KMS-11 (cell line): ENCODE data around the gene PHACTR4.
A peak's percentile ranks its signal among the peaks of the same experiment; 100 is the strongest.

ENCODE experiments used
- H2AFZ ChIP-seq: fragments of 200-600 bp; sonication (generic); 2 replicates; pipeline ENCODE4 v1.6.1; 2016; ENCODE audit warnings: antibody characterized with exemption, mixed run types, low read depth
- H3K27ac ChIP-seq: fragments of 200-600 bp; sonication (generic); 2 replicates; pipeline ENCODE4 v1.6.1; 2016; ENCODE audit warnings: mild to moderate bottlenecking, mixed run types
- H3K27me3 ChIP-seq: fragments of 200-600 bp; sonication (generic); 2 replicates; pipeline ENCODE4 v1.6.1; 2017; ENCODE audit warnings: mild to moderate bottlenecking, low read depth, mixed run types, moderate library complexity; ENCODE audit not compliant: insufficient read depth
- H3K36me3 ChIP-seq: fragments of 200-600 bp; sonication (generic); 2 replicates; pipeline ENCODE4 v1.6.1; 2017; ENCODE audit warnings: mild to moderate bottlenecking, mixed run types; ENCODE audit not compliant: insufficient read depth
- H3K4me1 ChIP-seq: fragments of 200-600 bp; sonication (generic); 2 replicates; pipeline ENCODE4 v1.6.1; 2016; ENCODE audit warnings: mild to moderate bottlenecking, low read depth, mixed run types; ENCODE audit not compliant: poor library complexity, severe bottlenecking
- H3K4me2 ChIP-seq: fragments of 200-600 bp; sonication (generic); 2 replicates; pipeline ENCODE4 v1.7.0; 2016; ENCODE audit warnings: mild to moderate bottlenecking, mixed run types
- H3K4me3 ChIP-seq: fragments of 200-600 bp; sonication (generic); IDR thresholded peaks from 2 replicates; pipeline ENCODE4 v1.6.1; 2017; ENCODE audit warnings: low read depth, low read length, mixed read lengths; ENCODE audit not compliant: insufficient read depth
- H3K79me2 ChIP-seq: fragments of 200-600 bp; sonication (generic); 2 replicates; pipeline ENCODE4 v1.6.1; 2016; ENCODE audit warnings: low read depth, mixed run types; ENCODE audit not compliant: insufficient read depth
- H3K9ac ChIP-seq: fragments of 200-600 bp; sonication (generic); 2 replicates; pipeline ENCODE4 v1.6.1; 2016; ENCODE audit warnings: mild to moderate bottlenecking, mixed run types
- H4K20me1 ChIP-seq: fragments of 200-600 bp; sonication (generic); 2 replicates; pipeline ENCODE4 v1.6.1; 2016; ENCODE audit warnings: mild to moderate bottlenecking, mixed run types; ENCODE audit not compliant: insufficient read depth
- TF ChIP-seq, protein P1 (sequence below): fragments of 200-600 bp; sonication (generic); conservative IDR thresholded peaks from 2 replicates; pipeline ENCODE4 v1.6.1; 2017; ENCODE audit warnings: low read depth, mild to moderate bottlenecking, antibody characterized with exemption, low read length, moderate library complexity, mixed read lengths

Gene PHACTR4

DNA sequence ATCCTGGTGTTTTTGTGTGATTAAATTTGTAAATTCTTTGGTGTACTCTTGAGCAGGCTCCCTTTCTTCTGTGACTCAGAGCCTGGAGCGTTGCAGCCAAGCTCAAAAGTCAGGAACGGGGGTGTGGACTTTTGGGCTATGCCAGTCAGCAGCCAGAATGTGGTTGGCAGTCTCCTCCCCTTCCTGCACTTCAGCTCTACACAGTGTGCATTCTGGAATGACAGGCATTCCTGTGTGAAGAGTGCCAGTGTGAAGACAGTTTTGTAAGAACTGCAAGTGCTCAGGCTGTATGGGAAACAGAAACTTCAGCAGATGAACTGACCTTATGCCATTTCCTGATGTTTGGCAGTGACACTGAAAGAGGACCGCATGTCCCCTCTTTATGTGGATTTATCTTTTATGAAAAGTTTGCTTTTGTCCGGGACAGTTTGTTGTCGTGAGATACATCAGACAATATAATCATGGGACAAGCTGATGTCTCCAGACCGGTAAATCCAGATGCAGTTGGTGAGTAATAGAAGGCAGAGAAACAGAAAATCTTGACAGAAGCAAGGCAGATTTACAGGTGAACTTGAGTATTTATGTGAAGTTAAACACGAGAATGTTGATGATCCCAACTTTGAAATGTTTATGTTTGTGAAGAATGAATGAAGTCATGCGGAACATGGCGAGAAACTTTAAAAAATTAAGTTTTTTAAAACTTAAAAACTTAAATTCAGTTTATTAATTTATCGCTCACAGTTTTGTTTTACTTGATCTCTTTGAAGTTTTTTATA lies 68.6 kb downstream of the PHACTR4 start:
- Histone ChIP-seq H4K20me1 (no peaks in the 10 kb centered on the region), H2AFZ (no peak overlapping the region), H3K4me2 (peak overlapping the region; percentile 46; the same call in 1 of the 2 replicates)

DNA sequence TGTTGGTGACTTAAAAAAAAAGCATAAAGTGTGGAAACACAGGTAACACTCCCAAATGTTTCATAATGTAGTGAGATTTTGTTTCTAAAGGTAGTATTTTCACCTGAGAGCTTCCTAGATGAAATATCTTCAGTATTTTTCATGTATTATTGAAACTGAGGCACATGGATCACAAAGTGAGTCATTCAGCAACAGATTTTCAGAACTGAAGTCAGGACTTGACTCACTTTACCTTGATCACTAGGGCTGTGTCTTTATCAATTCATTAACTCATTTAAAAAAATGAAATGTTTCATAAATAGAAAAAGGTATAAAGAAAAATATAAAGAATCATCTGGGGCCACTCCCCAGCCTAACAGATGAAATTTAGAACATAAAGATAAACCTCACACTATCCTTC lies 69.8 kb downstream of the PHACTR4 start:
- Histone ChIP-seq H3K4me1 (peaks cover 32% of the 10 kb centered on the region), H2AFZ (no peak overlapping the region), H3K4me2 (no peak overlapping the region), H3K4me3 (no peak overlapping the region), H3K27me3 (no peaks in the 10 kb centered on the region), H3K9ac (no peak overlapping the region), H4K20me1 (no peaks in the 10 kb centered on the region), H3K79me2 (no peaks in the 10 kb centered on the region; the same call in 1 of the 2 replicates), H3K36me3 (no peaks in the 10 kb centered on the region), H3K27ac (no peak overlapping the region)
- TF ChIP-seq, protein P1, sequence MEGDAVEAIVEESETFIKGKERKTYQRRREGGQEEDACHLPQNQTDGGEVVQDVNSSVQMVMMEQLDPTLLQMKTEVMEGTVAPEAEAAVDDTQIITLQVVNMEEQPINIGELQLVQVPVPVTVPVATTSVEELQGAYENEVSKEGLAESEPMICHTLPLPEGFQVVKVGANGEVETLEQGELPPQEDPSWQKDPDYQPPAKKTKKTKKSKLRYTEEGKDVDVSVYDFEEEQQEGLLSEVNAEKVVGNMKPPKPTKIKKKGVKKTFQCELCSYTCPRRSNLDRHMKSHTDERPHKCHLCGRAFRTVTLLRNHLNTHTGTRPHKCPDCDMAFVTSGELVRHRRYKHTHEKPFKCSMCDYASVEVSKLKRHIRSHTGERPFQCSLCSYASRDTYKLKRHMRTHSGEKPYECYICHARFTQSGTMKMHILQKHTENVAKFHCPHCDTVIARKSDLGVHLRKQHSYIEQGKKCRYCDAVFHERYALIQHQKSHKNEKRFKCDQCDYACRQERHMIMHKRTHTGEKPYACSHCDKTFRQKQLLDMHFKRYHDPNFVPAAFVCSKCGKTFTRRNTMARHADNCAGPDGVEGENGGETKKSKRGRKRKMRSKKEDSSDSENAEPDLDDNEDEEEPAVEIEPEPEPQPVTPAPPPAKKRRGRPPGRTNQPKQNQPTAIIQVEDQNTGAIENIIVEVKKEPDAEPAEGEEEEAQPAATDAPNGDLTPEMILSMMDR: no peak

More for the DNA sequence above, 68.6 kb downstream of the PHACTR4 start:
- H3K79me2 ChIP-seq: no peaks in the 10 kb centered on the region; the same call in 1 of the 2 replicates
- no peaks in the 10 kb centered on the region for H3K36me3 ChIP-seq
- no peak overlapping the region for H3K4me3 ChIP-seq
- peak overlapping the region; percentile 29; the same call in 1 of the 2 replicates for H3K27ac ChIP-seq
- H3K9ac ChIP-seq: no peak overlapping the region
- TF ChIP-seq, protein P1: no peak
- H3K4me1 ChIP-seq: peaks cover 32% of the 10 kb centered on the region
- no peaks in the 10 kb centered on the region for H3K27me3 ChIP-seq

DNA sequence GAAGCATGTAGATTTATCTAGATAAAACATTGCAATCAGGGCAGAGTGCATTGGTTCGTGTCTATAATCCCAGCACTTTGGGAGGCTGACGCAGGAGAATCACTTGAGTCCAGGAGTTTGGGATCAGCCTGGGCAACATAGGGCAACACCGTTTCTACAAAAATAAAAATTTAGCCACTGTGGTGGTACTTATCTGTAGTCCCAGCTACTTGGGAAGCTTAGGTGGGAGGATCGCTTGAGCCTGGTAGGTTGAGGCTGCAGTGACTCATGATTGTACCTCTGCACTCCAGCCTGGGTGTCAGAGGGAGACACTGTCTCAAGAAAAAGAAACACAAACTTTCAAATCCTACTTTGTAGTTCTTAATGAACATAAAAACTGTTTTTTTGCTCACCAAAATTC lies 72.1 kb downstream of the PHACTR4 start:
- TF ChIP-seq, protein P1: no peak
- peaks cover 28% of the 10 kb centered on the region for H3K4me1 ChIP-seq
- H3K79me2 ChIP-seq: peaks cover 7% of the 10 kb centered on the region
- H3K4me3 ChIP-seq: no peak overlapping the region
- H3K27me3 ChIP-seq: no peaks in the 10 kb centered on the region
- no peak overlapping the region for H3K4me2 ChIP-seq
- H3K27ac ChIP-seq: no peak overlapping the region
- no peaks in the 10 kb centered on the region for H3K36me3 ChIP-seq
- no peak overlapping the region for H3K9ac ChIP-seq
- no peaks in the 10 kb centered on the region for H4K20me1 ChIP-seq
- no peak overlapping the region for H2AFZ ChIP-seq

DNA sequence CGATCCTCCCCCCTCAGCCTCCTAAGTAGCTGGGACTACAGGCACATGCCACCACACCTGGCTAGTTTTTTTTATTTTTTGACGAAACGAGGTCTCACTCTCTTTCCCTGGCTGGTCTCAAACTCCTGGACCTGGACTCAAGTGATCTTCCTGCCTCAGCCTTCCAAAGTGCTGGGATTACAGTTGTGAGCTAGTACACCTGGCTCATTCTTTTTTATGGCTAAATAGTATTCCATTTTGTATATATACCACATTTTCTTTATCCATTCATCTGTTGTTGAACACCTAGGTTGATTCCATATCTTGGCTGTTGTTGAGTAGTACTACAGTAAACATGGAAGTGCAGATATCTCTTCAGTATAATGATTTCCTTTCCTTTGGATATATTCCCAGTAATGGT lies 74.0 kb downstream of the PHACTR4 start:
- Histone ChIP-seq H3K4me2 (no peak overlapping the region), H3K9ac (no peak overlapping the region), H3K4me3 (no peak overlapping the region), H3K36me3 (no peaks in the 10 kb centered on the region), H3K79me2 (peaks cover 7% of the 10 kb centered on the region), H3K27me3 (no peaks in the 10 kb centered on the region), H4K20me1 (no peaks in the 10 kb centered on the region), H3K27ac (no peak overlapping the region), H3K4me1 (peaks cover 9% of the 10 kb centered on the region), H2AFZ (no peak overlapping the region)
- TF ChIP-seq, protein P1: no peak
